ENCODE results near the gene ZNF507.

- no peak for TF ChIP-seq POLR2A (IDR thresholded peaks at IDR 0.05)
- TF ChIP-seq, protein P1, sequence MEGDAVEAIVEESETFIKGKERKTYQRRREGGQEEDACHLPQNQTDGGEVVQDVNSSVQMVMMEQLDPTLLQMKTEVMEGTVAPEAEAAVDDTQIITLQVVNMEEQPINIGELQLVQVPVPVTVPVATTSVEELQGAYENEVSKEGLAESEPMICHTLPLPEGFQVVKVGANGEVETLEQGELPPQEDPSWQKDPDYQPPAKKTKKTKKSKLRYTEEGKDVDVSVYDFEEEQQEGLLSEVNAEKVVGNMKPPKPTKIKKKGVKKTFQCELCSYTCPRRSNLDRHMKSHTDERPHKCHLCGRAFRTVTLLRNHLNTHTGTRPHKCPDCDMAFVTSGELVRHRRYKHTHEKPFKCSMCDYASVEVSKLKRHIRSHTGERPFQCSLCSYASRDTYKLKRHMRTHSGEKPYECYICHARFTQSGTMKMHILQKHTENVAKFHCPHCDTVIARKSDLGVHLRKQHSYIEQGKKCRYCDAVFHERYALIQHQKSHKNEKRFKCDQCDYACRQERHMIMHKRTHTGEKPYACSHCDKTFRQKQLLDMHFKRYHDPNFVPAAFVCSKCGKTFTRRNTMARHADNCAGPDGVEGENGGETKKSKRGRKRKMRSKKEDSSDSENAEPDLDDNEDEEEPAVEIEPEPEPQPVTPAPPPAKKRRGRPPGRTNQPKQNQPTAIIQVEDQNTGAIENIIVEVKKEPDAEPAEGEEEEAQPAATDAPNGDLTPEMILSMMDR (IDR thresholded peaks at IDR 0.05): no peak
These were observed 18.6 kb downstream of the ZNF507 start for GRCh38 chr19:32364040-32364439.

All from ovary (tissue), 3 donors.